ENCODE data around the gene KLRC4. TPM values are rescaled to one million over a fixed set of nuclear protein-coding genes. Genes with fewer than 3 reads are reported as not detected.
A peak's percentile ranks its signal among the peaks of the same experiment; 100 is the strongest.
"Not testable (repeated sequence)": the region's sequence is repeated elsewhere in the genome, so short reads cannot be mapped to it uniquely, and the experiment has no call there.

KLRC4 gene
- total RNA-seq, 4 donors from 2014 or later = not detected

DNA sequence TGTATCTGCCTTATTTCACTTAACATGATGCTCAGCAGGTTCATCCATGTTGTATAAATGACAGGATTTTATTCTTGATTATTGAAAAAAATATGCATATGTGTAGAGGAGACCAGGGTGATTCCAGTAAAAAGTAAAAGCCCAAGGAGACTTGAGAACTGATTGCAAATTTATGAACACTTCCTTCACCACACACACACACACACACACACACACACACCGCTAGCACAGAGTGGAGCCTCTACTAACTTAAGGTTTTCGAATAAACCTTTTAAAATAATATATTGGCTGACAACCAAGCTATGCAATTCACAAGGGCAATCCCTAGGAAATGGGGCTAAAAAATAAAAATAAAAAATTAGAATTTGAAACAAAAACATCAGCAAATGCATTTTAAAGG is 11.4 kb downstream of the KLRC4 start:
- no peak for TF ChIP-seq POLR2AphosphoS5 (IDR thresholded peaks at IDR 0.05)
- TF ChIP-seq, protein P1, sequence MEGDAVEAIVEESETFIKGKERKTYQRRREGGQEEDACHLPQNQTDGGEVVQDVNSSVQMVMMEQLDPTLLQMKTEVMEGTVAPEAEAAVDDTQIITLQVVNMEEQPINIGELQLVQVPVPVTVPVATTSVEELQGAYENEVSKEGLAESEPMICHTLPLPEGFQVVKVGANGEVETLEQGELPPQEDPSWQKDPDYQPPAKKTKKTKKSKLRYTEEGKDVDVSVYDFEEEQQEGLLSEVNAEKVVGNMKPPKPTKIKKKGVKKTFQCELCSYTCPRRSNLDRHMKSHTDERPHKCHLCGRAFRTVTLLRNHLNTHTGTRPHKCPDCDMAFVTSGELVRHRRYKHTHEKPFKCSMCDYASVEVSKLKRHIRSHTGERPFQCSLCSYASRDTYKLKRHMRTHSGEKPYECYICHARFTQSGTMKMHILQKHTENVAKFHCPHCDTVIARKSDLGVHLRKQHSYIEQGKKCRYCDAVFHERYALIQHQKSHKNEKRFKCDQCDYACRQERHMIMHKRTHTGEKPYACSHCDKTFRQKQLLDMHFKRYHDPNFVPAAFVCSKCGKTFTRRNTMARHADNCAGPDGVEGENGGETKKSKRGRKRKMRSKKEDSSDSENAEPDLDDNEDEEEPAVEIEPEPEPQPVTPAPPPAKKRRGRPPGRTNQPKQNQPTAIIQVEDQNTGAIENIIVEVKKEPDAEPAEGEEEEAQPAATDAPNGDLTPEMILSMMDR (IDR thresholded peaks at IDR 0.05) = no peak
- TF ChIP-seq EP300 (IDR thresholded peaks at IDR 0.05) = no peak
- H3K36me3 ChIP-seq = no peaks in the 10 kb centered on the region
- H3K4me1 ChIP-seq = peaks cover 14% of the 10 kb centered on the region
- H3K9me3 ChIP-seq = no peaks in the 10 kb centered on the region
- no peak for DNase-seq (ENCODE audit: low spot score in 2 of 2)
- H3K27me3 ChIP-seq = no peaks in the 10 kb centered on the region
- no peak overlapping the region for H3K4me3 ChIP-seq
- 88% methylated on average over 2 of the region's 2 CpGs for WGBS
- no peak overlapping the region for H3K27ac ChIP-seq

DNA sequence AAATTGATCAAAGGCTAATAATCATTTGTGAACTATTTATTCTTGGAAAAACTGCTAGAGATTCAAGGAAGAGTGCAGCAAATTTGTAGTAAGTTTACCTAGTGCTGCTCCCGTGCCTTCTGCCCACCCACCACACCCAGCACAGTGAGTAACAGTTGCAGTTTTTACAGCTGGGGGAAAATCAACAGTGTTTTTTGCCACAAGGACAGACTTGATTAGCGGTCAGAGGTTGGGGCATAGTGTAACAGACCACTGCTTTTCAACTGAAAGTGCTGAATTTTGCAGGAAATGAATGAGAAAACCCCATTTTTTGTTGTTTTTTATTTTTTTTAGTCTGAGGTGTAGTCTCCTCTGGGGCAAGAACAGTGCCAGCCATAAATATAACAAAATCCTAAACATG is 12.3 kb downstream of the KLRC4 start:
- TF ChIP-seq POLR2AphosphoS5 (IDR thresholded peaks at IDR 0.05) = no peak
- no peak for TF ChIP-seq POLR2A (IDR thresholded peaks at IDR 0.05)
- TF ChIP-seq, protein P1 (IDR thresholded peaks at IDR 0.05) = no peak
- TF ChIP-seq EP300 (IDR thresholded peaks at IDR 0.05) = no peak
- no peaks in the 10 kb centered on the region for H3K27me3 ChIP-seq
- no peak overlapping the region for H3K27ac ChIP-seq
- 55% methylated on average over 2 of the region's 2 CpGs for WGBS
- no peaks in the 10 kb centered on the region for H3K9me3 ChIP-seq
- H3K4me3 ChIP-seq = no peak overlapping the region
- no peak for DNase-seq (ENCODE audit: low spot score in 2 of 2)
- no peaks in the 10 kb centered on the region for H3K36me3 ChIP-seq
- peaks cover 14% of the 10 kb centered on the region for H3K4me1 ChIP-seq

DNA sequence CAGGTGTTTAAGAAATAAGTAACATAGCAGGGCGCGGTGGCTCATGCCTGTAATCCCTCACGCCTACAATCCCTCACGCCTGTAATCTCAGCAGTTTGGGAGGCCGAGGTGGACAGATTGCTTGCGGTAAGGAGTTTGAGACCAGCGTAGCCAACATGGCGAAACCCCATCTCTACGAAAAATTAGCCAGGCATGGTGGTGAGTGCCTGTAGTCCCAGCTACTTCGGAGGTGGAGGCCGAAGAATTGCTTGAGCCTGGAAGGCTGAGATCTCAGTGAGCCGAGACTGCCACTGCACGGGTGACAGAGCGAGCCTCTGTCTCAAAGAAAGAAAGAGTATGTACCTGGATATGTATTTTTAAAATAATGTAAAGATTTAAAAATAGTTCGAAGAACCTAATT is 13.4 kb downstream of the KLRC4 start:
- not testable (repeated sequence) for H3K4me3 ChIP-seq; DNase-seq (ENCODE audit: low spot score in 2 of 2); H3K36me3 ChIP-seq; H3K9me3 ChIP-seq; H3K27me3 ChIP-seq
- H3K4me1 ChIP-seq = peaks cover 14% of the 10 kb centered on the region
- 85% methylated on average over 15 of the region's 15 CpGs for WGBS
- peak overlapping the region; percentile 55 for H3K27ac ChIP-seq

DNA sequence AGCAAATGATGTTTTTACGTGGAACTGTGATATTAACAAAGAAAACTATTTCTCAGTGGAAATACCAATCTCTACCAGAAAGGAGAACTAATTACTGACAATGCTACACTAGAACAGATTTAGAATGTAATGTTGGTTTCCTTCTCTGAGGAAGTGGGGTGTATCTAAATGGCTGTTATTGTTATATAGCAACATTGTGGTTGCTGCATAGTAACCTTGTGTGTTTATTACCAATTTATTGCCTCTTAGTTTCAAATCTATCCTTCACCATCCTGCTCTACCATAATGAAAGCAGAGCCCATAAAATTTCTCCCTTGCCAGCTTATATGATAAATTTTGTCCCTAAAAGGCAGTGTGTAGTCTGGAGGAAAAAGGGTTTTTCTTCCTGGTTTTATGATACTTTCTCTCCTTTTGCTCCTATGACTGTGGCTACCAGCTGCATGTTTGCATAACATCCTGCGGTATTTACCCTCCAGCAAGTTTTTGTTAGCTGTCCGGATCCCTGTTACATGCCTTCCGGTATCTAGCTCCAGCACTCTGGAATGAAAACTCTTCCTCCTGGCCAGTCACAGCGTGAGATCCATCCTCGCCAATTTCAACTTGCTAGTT is 14.1 kb downstream of the KLRC4 start:
- no peak for DNase-seq (ENCODE audit: low spot score in 2 of 2)
- H3K27ac ChIP-seq = peak overlapping the region; percentile 55
- H3K36me3 ChIP-seq = no peaks in the 10 kb centered on the region
- 31% methylated on average over 6 of the region's 6 CpGs for whole genome bisulfite sequencing
- TF ChIP-seq EP300 (IDR thresholded peaks at IDR 0.05) = no peak
- TF ChIP-seq POLR2A (IDR thresholded peaks at IDR 0.05) = no peak
- TF ChIP-seq, protein P1 (IDR thresholded peaks at IDR 0.05) = no peak
- no peak for TF ChIP-seq POLR2AphosphoS5 (IDR thresholded peaks at IDR 0.05)
- H3K4me3 ChIP-seq = no peak overlapping the region
- H3K4me1 ChIP-seq = peaks cover 14% of the 10 kb centered on the region
- no peaks in the 10 kb centered on the region for H3K9me3 ChIP-seq
- no peaks in the 10 kb centered on the region for H3K27me3 ChIP-seq

DNA sequence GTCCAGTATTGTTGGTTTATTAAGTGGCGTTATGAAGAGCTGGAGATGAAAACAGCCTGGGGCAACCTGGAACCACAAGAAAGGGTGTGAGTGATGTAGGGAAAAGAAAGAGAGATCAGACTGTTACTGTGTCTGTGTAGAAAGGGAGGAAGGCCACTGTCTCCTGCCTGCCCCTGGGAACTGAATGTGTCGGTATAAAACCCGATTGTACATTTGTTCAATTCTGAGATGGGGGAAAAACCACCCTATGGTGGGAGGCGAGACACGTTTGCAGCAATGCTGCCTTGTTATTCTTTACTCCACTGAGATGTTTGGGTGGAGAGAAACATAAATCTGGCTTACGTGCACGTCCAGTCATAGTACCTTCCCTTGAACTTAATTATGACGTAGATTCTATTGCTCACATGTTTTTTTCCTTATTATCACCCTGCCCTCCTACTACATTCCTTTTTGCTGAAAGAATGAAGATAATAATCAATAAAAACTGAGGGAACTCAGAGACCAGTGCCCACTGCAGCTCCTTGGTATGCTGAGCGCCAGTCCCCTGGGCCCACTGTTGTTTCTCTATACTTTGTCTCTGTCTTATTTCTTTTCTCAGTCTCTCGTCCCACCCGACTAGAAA is 14.9 kb downstream of the KLRC4 start:
- H3K9me3 ChIP-seq; H3K36me3 ChIP-seq; H3K27me3 ChIP-seq; DNase-seq (ENCODE audit: low spot score in 2 of 2); H3K4me3 ChIP-seq: not testable (repeated sequence)
- Histone ChIP-seq H3K27ac (peak overlapping the region; percentile 55), H3K4me1 (peaks cover 14% of the 10 kb centered on the region)
- 75% methylated on average over 11 of the region's 11 CpGs for WGBS

DNA sequence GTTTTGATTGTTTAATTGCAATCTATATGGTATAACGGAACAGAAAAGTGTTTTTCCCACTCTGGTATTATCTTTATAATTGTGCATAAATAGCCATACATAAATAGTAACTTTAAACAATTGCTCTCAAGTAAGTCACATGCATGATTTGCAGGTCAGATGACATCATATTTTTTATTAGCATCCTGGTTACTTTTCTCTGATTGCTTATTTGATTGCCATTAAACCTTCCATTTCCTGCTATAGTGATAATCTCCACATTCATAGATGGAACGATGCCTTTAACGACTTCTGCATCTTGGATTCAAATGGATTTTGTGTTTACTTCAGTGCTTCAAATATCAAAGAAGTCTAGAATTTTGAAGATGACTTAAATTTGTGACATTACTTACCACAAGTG is 16.3 kb downstream of the KLRC4 start:
- no peaks in the 10 kb centered on the region for H3K36me3 ChIP-seq
- TF ChIP-seq EP300 (IDR thresholded peaks at IDR 0.05) (no peak), POLR2A (IDR thresholded peaks at IDR 0.05) (no peak), POLR2AphosphoS5 (IDR thresholded peaks at IDR 0.05) (no peak)
- TF ChIP-seq, protein P1 (IDR thresholded peaks at IDR 0.05) = no peak
- no peaks in the 10 kb centered on the region for H3K9me3 ChIP-seq
- DNase-seq (ENCODE audit: low spot score in 2 of 2) = no peak
- 54% methylated on average over 3 of the region's 3 CpGs for WGBS
- no peaks in the 10 kb centered on the region for H3K27me3 ChIP-seq
- H3K27ac ChIP-seq = no peak overlapping the region
- H3K4me3 ChIP-seq = no peak overlapping the region
- H3K4me1 ChIP-seq = peaks cover 14% of the 10 kb centered on the region
